Liver (tissue), 9 donors: ENCODE data around the gene CEP63. TPM values are rescaled to one million over a fixed set of nuclear protein-coding genes. Genes with fewer than 3 reads are reported as not detected.

Experiments used
- DNase-seq: peaks from one replicate; pipeline ENCODE4 v3.0.0-alpha.2; 2017; ENCODE audit warnings: low spot score
- H3K27ac ChIP-seq, 2 donors: one replicate each; pipeline ENCODE4 v1.7.0; 2013; ENCODE audit warnings: inconsistent platforms in 2 of 2, low read length in 2 of 2, control low read depth in 1 of 2, low read depth in 1 of 2, mild to moderate bottlenecking in 1 of 2
- H3K27me3 ChIP-seq, 4 donors: one replicate each; pipeline versions ENCODE4 v1.6.1 to v1.7.0; 2013; ENCODE audit warnings: low read length in 3 of 4, inconsistent platforms in 1 of 4, mild to moderate bottlenecking in 1 of 4, moderate library complexity in 1 of 4; ENCODE audit not compliant: control insufficient read depth in 4 of 4, insufficient read depth in 4 of 4
- H3K36me3 ChIP-seq, 4 donors: one replicate each; pipeline versions ENCODE4 v1.6.1 to v1.7.0; 2013; ENCODE audit warnings: low read length in 3 of 4, mild to moderate bottlenecking in 3 of 4, low read depth in 1 of 4, moderate library complexity in 1 of 4; ENCODE audit not compliant: control insufficient read depth in 4 of 4, insufficient read depth in 3 of 4
- H3K4me1 ChIP-seq, 4 donors: one replicate each; pipeline versions ENCODE4 v1.6.1 to v1.7.0; 2013; ENCODE audit warnings: low read length in 3 of 4, mild to moderate bottlenecking in 3 of 4, moderate library complexity in 1 of 4; ENCODE audit not compliant: control insufficient read depth in 4 of 4, insufficient read depth in 4 of 4
- H3K4me3 ChIP-seq, 3 donors: one replicate each; pipeline versions ENCODE4 v1.6.1 to v1.7.0; 2013; ENCODE audit warnings: low read length in 3 of 3, control low read depth in 1 of 3, low read depth in 1 of 3, mild to moderate bottlenecking in 1 of 3
- H3K9ac ChIP-seq, 2 donors: one replicate each; pipeline ENCODE4 v1.7.0; 2013; ENCODE audit warnings: low read length in 2 of 2, mild to moderate bottlenecking in 2 of 2, moderate library complexity in 2 of 2, control low read depth in 1 of 2, low read depth in 1 of 2
- H3K9me3 ChIP-seq, 4 donors: one replicate each; pipeline versions ENCODE4 v1.6.1 to v1.7.0; 2013; ENCODE audit warnings: low read length in 3 of 4; ENCODE audit not compliant: control insufficient read depth in 4 of 4
- EGR1 ChIP-seq, 2 donors: IDR thresholded peaks; 2 replicates each; pipeline ENCODE4 v1.6.1; 2016 to 2018; ENCODE audit warnings: antibody characterized with exemption in 2 of 2, low read depth in 2 of 2
- FOXA1 ChIP-seq: IDR thresholded peaks from 2 replicates; pipeline ENCODE4 v1.6.1; 2016; ENCODE audit warnings: antibody characterized with exemption
- GABPA ChIP-seq, 2 donors: IDR thresholded peaks in 1 of 2; conservative IDR thresholded peaks in 1 of 2; 2 replicates each; pipeline ENCODE4 v1.6.1; 2016; ENCODE audit warnings: antibody characterized with exemption in 2 of 2, mild to moderate bottlenecking in 1 of 2, moderate library complexity in 1 of 2
- HNF4A ChIP-seq, 2 donors: conservative IDR thresholded peaks; 2 replicates each; pipeline ENCODE4 v1.6.1; 2016; ENCODE audit warnings: antibody characterized with exemption in 2 of 2, mild to moderate bottlenecking in 2 of 2
- JUND ChIP-seq, 2 donors: IDR thresholded peaks; 2 replicates each; pipeline ENCODE4 v1.6.1; 2016; ENCODE audit warnings: antibody characterized with exemption in 2 of 2
- RAD21 ChIP-seq, 2 donors: IDR thresholded peaks; 2 replicates each; pipeline ENCODE4 v1.6.1; 2016; ENCODE audit warnings: antibody characterized with exemption in 2 of 2, mild to moderate bottlenecking in 2 of 2
- RXRA ChIP-seq, 2 donors: IDR thresholded peaks; 2 replicates each; pipeline ENCODE4 v1.6.1; 2017 to 2018; ENCODE audit warnings: antibody characterized with exemption in 2 of 2, mild to moderate bottlenecking in 1 of 2
- SP1 ChIP-seq: IDR thresholded peaks from 2 replicates; pipeline ENCODE4 v1.6.1; 2018; ENCODE audit warnings: antibody characterized with exemption, mild to moderate bottlenecking
- TAF1 ChIP-seq: conservative IDR thresholded peaks from 2 replicates; pipeline ENCODE4 v1.6.1; 2016; ENCODE audit warnings: antibody characterized with exemption, mild to moderate bottlenecking
- YY1 ChIP-seq: IDR thresholded peaks from 2 replicates; pipeline ENCODE4 v1.6.1; 2016; ENCODE audit warnings: antibody characterized with exemption, mild to moderate bottlenecking
- WGBS: extraction: QIAGEN DNeasy Blood & Tissue Kit; methylation state at CpG from one replicate; pipeline ENCODE4 v1.1.7; 2013; 5-methylcytosine and 5-hydroxymethylcytosine counted together
- polyA plus RNA-seq, 2 donors: library from polyadenylated mRNA; stranded (reverse) in 1 of 2; unstranded in 1 of 2; fragments of 200-250 nt in 1 of 2; fragments of >200 nt in 1 of 2; fragmentation: Nextera tagmentation in 1 of 2; extraction: Ambion mirVana in 1 of 2; gene quantifications; one replicate each; pipeline versions ENCODE4 v1.2.1 to v1.2.3, GENCODE V29; 2013 to 2015
- total RNA-seq, 2 donors: library from RNA; depleted of rRNA; stranded (reverse); fragments of >200 nt; gene quantifications; one replicate each; pipeline ENCODE4 v1.2.3, GENCODE V29; 2014
- TF ChIP-seq, protein P1 (sequence below): fragments of 150-350 bp; IDR thresholded peaks from 2 replicates; pipeline ENCODE4 v1.5.1; 2017; ENCODE audit warnings: improper control_type of control experiment, low read depth, low read length; ENCODE audit not compliant: missing input control
- TF ChIP-seq, protein P2 (sequence below): IDR thresholded peaks from 2 replicates; pipeline ENCODE4 v1.6.1; 2016; ENCODE audit warnings: antibody characterized with exemption
- TF ChIP-seq, protein P3 (sequence below): IDR thresholded peaks from 2 replicates; pipeline ENCODE4 v1.6.1; 2016; ENCODE audit warnings: antibody characterized with exemption
- TF ChIP-seq, protein P4 (sequence below): IDR thresholded peaks from 2 replicates; pipeline ENCODE4 v1.6.1; 2016; ENCODE audit warnings: antibody characterized with exemption
- donor health status: healthy.
- donor health status: healthy.
- donor health status: healthy.
- donor health status: healthy.
- donor health status: healthy.

CEP63 gene
- total and polyA plus RNA-seq, 4 donors: 8.1 to 16.1 (median 12.7) TPM

DNA sequence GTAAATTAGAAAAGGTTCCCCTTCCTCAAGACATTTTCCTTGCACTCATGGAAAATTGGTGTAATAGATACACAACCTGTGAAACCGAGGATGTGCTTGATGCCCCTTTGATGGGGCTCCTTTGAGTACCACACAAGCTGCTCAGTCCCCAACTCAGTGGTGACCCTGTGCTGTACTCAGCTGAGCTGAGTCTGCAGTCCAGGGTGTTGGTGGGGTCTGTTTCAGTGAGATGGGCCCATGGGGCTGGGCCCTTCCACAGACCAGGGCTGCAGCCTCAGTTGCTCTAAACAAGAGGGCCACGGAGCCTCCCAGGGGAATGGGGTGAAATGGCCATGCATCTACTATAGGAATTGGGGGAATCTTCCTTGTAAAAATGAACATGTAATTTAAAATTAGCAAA is 125.7 kb downstream of the CEP63 start (continued):
- TF ChIP-seq, protein P1, sequence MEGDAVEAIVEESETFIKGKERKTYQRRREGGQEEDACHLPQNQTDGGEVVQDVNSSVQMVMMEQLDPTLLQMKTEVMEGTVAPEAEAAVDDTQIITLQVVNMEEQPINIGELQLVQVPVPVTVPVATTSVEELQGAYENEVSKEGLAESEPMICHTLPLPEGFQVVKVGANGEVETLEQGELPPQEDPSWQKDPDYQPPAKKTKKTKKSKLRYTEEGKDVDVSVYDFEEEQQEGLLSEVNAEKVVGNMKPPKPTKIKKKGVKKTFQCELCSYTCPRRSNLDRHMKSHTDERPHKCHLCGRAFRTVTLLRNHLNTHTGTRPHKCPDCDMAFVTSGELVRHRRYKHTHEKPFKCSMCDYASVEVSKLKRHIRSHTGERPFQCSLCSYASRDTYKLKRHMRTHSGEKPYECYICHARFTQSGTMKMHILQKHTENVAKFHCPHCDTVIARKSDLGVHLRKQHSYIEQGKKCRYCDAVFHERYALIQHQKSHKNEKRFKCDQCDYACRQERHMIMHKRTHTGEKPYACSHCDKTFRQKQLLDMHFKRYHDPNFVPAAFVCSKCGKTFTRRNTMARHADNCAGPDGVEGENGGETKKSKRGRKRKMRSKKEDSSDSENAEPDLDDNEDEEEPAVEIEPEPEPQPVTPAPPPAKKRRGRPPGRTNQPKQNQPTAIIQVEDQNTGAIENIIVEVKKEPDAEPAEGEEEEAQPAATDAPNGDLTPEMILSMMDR: no peak
- TF ChIP-seq RAD21 (IDR thresholded peaks at IDR 0.05) (no peak), JUND (IDR thresholded peaks at IDR 0.05) (no peak), FOXA1 (no peak)

DNA sequence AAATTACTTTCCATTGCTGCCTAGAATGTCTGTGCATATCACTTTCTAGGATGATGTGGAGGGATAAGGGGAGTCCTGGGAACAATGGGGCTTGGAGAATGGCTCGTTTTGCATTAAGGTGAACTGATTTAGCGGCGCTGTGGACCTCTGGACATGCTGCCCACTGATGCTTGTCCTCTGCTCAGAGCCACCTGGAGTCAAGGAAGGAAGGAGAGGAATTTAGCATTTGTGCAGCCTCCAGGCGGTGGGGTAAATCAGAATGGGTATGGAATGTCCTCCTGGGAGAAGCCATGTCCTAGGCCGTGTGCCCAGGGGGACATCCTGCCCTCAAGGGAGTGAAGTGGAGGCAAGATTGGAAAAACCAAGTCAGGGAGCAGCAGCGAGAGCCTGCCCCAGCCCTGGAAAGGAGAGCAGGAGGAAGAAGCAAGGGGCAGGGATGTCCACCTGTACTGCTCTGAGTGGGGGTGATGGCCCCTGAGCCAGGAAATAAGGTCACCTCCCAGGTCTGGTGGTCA is 127.2 kb downstream of the CEP63 start:
- WGBS: 80% methylated on average over 6 of the region's 6 CpGs
- no peak overlapping the region for H3K9ac ChIP-seq
- H3K27ac ChIP-seq: no peak overlapping the region
- no peaks in the 10 kb centered on the region for H3K36me3 ChIP-seq
- no peak for TF ChIP-seq EGR1 (IDR thresholded peaks at IDR 0.05; ENCODE audit: low read depth in 2 of 2)
- TF ChIP-seq TAF1: no peak
- TF ChIP-seq, protein P2, sequence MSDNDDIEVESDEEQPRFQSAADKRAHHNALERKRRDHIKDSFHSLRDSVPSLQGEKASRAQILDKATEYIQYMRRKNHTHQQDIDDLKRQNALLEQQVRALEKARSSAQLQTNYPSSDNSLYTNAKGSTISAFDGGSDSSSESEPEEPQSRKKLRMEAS: no peak
- TF ChIP-seq RXRA (IDR thresholded peaks at IDR 0.05): no peak
- TF ChIP-seq SP1: no peak
- no peak for TF ChIP-seq HNF4A (conservative IDR thresholded peaks at IDR 0.05)
- TF ChIP-seq GABPA (IDR thresholded peaks at IDR 0.05 in 1 of 2, conservative IDR thresholded peaks at IDR 0.05 in 1 of 2): no peak
- no peaks in the 10 kb centered on the region for H3K4me1 ChIP-seq
- no peak overlapping the region for H3K4me3 ChIP-seq
- no peak for DNase-seq
- no peaks in the 10 kb centered on the region for H3K9me3 ChIP-seq
- H3K27me3 ChIP-seq: no peaks in the 10 kb centered on the region

DNA sequence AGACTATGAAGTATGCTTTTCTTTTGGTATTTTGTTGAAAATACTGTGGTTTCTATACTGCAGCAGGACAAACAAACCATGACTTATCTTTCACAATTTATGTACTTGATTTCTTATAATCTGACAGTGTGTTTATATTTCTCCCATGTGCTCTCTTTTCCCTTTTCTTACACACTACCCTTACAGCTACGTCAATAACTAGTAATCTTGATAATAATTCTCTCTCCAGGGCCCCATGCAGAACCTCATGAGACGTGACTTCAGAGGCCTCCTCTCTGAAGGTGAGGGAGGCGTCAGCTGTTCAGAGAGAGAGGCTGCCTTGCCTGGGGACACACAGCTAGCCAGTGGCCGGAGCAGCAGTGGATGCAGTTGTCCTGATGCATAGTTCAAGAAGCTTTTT is 129.1 kb downstream of the CEP63 start:
- H3K9me3 ChIP-seq: no peaks in the 10 kb centered on the region
- no peak overlapping the region for H3K4me3 ChIP-seq
- H3K9ac ChIP-seq: no peak overlapping the region
- TF ChIP-seq YY1 (no peak), FOXA1 (no peak), EGR1 (IDR thresholded peaks at IDR 0.05; ENCODE audit: low read depth in 2 of 2) (no peak)
- TF ChIP-seq, protein P3, sequence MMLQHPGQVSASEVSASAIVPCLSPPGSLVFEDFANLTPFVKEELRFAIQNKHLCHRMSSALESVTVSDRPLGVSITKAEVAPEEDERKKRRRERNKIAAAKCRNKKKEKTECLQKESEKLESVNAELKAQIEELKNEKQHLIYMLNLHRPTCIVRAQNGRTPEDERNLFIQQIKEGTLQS: no peak
- TF ChIP-seq, protein P4, sequence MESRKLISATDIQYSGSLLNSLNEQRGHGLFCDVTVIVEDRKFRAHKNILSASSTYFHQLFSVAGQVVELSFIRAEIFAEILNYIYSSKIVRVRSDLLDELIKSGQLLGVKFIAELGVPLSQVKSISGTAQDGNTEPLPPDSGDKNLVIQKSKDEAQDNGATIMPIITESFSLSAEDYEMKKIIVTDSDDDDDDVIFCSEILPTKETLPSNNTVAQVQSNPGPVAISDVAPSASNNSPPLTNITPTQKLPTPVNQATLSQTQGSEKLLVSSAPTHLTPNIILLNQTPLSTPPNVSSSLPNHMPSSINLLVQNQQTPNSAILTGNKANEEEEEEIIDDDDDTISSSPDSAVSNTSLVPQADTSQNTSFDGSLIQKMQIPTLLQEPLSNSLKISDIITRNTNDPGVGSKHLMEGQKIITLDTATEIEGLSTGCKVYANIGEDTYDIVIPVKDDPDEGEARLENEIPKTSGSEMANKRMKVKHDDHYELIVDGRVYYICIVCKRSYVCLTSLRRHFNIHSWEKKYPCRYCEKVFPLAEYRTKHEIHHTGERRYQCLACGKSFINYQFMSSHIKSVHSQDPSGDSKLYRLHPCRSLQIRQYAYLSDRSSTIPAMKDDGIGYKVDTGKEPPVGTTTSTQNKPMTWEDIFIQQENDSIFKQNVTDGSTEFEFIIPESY: no peak
- DNase-seq: no peak
- H3K27ac ChIP-seq: no peak overlapping the region
- H3K27me3 ChIP-seq: no peaks in the 10 kb centered on the region
- H3K36me3 ChIP-seq: no peaks in the 10 kb centered on the region
- WGBS: 92% methylated on average over 4 of the region's 4 CpGs
- no peaks in the 10 kb centered on the region for H3K4me1 ChIP-seq
